Mesendoderm (in vitro differentiated cells): ENCODE measurements around the gene PEPD.
"Not testable (repeated sequence)": the region's sequence is repeated elsewhere in the genome, so short reads cannot be mapped to it uniquely, and the experiment has no call there.

Experiments used
- DNase-seq: peaks from one replicate; pipeline ENCODE4 v3.0.0; 2013
- H2AK5ac ChIP-seq: 2 replicates; pipeline ENCODE4 v1.6.1; 2013; ENCODE audit warnings: low read length, inconsistent platforms
- H2BK120ac ChIP-seq: 2 replicates; pipeline ENCODE4 v1.6.1; 2013; ENCODE audit warnings: low read depth, mild to moderate bottlenecking, low read length, moderate library complexity, mixed read lengths
- H2BK15ac ChIP-seq: replicated peaks from 2 replicates; pipeline ENCODE4 v1.6.1; 2013; ENCODE audit warnings: low read depth, mild to moderate bottlenecking, moderate library complexity
- H2BK5ac ChIP-seq: 2 replicates; pipeline ENCODE4 v1.6.1; 2013; ENCODE audit warnings: low read length, inconsistent platforms
- H3K18ac ChIP-seq: 2 replicates; pipeline ENCODE4 v1.6.1; 2013; ENCODE audit warnings: mild to moderate bottlenecking, low read length, mixed read lengths
- H3K23ac ChIP-seq: one replicate; pipeline ENCODE4 v1.6.1; 2013; ENCODE audit warnings: low read length
- H3K27ac ChIP-seq: 2 replicates; pipeline ENCODE4 v1.5.1; 2013; ENCODE audit warnings: low read depth, mild to moderate bottlenecking, inconsistent platforms, low read length, moderate library complexity
- H3K27me3 ChIP-seq: 2 replicates; pipeline ENCODE4 v1.6.1; 2013; ENCODE audit warnings: low read length, control low read depth, mild to moderate bottlenecking, inconsistent platforms; ENCODE audit not compliant: insufficient read depth, poor library complexity
- H3K36me3 ChIP-seq: 2 replicates; pipeline ENCODE4 v1.6.1; 2013; ENCODE audit warnings: low read length, inconsistent platforms; ENCODE audit not compliant: control insufficient read depth, insufficient read depth
- H3K4ac ChIP-seq: one replicate; pipeline ENCODE4 v1.6.1; 2013; ENCODE audit warnings: low read depth, mild to moderate bottlenecking, low read length, moderate library complexity
- H3K4me1 ChIP-seq: 2 replicates; pipeline ENCODE4 v1.6.1; 2013; ENCODE audit warnings: low read depth, low read length, inconsistent platforms; ENCODE audit not compliant: control insufficient read depth
- H3K4me2 ChIP-seq: 2 replicates; pipeline ENCODE4 v1.6.1; 2013; ENCODE audit warnings: low read length
- H3K4me3 ChIP-seq: 2 replicates; pipeline ENCODE4 v1.5.1; 2013; ENCODE audit warnings: mild to moderate bottlenecking, low read length
- H3K56ac ChIP-seq: one replicate; pipeline ENCODE4 v1.6.1; 2013; ENCODE audit warnings: low read length
- H3K79me1 ChIP-seq: 2 replicates; pipeline ENCODE4 v1.6.1; 2013; ENCODE audit warnings: low read length, inconsistent platforms
- H3K79me2 ChIP-seq: 2 replicates; pipeline ENCODE4 v1.6.1; 2013; ENCODE audit warnings: mild to moderate bottlenecking, low read length; ENCODE audit not compliant: control insufficient read depth, insufficient read depth
- H3K9ac ChIP-seq: 2 replicates; pipeline ENCODE4 v1.6.1; 2013; ENCODE audit warnings: low read length, inconsistent platforms
- H4K5ac ChIP-seq: one replicate; pipeline ENCODE4 v1.6.1; 2013; ENCODE audit warnings: low read length
- H4K8ac ChIP-seq: one replicate; pipeline ENCODE4 v1.6.1; 2013; ENCODE audit warnings: low read depth, mild to moderate bottlenecking, control low read depth, low read length, moderate library complexity
- WGBS: extraction: QIAGEN DNeasy Blood & Tissue Kit; methylation state at CpG from one replicate; pipeline ENCODE4 v1.1.7; 2013; ENCODE audit warnings: low lambda C conversion rate, missing lambda C conversion rate; ENCODE audit not compliant: insufficient coverage; ENCODE audit errors: extremely low coverage; 5-methylcytosine and 5-hydroxymethylcytosine counted together

The PEPD gene

GRCh38 chr19:33484226-33484774 lies 37.3 kb downstream of the PEPD start:
- Histone ChIP-seq H3K36me3 (no peaks in the 10 kb centered on the region), H4K8ac (no peak overlapping the region), H2BK15ac (no peak overlapping the region), H3K79me1 (no peaks in the 10 kb centered on the region), H3K4me3 (no peak overlapping the region), H2BK120ac (no peak overlapping the region), H3K4me2 (no peak overlapping the region), H4K5ac (no peak overlapping the region), H3K18ac (no peak overlapping the region), H3K23ac (no peak overlapping the region), H3K4ac (no peak overlapping the region), H3K27ac (no peak overlapping the region), H3K56ac (no peak overlapping the region), H2AK5ac (no peak overlapping the region), H3K4me1 (no peaks in the 10 kb centered on the region), H3K79me2 (no peaks in the 10 kb centered on the region), H3K9ac (no peak overlapping the region), H3K27me3 (no peaks in the 10 kb centered on the region), H2BK5ac (no peak overlapping the region)
- WGBS: no CpG with 5 or more reads among the region's 8 CpGs
- DNase-seq: no peak

- H3K56ac ChIP-seq: no peak overlapping the region
- H3K4me3 ChIP-seq: no peak overlapping the region
- no peak overlapping the region for H2AK5ac ChIP-seq
- no peaks in the 10 kb centered on the region for H3K79me2 ChIP-seq
- H3K27me3 ChIP-seq: no peaks in the 10 kb centered on the region
- no peak overlapping the region for H3K18ac ChIP-seq
- H3K4ac ChIP-seq: no peak overlapping the region
- no peak overlapping the region for H2BK15ac ChIP-seq
- no peak overlapping the region for H3K4me2 ChIP-seq
- H2BK5ac ChIP-seq: no peak overlapping the region
- H3K4me1 ChIP-seq: no peaks in the 10 kb centered on the region
- WGBS: no CpG with 5 or more reads among the region's 3 CpGs
- no peak overlapping the region for H4K8ac ChIP-seq
- no peak overlapping the region for H3K9ac ChIP-seq
- DNase-seq: no peak
- no peaks in the 10 kb centered on the region for H3K36me3 ChIP-seq
- H3K23ac ChIP-seq: no peak overlapping the region
- no peak overlapping the region for H3K27ac ChIP-seq
- no peak overlapping the region for H2BK120ac ChIP-seq
- H3K79me1 ChIP-seq: no peaks in the 10 kb centered on the region
- no peak overlapping the region for H4K5ac ChIP-seq
Measured at GRCh38 chr19:33482476-33482875, 39.1 kb downstream of the PEPD start.

GRCh38 chr19:33481863-33482262 lies 39.7 kb downstream of the PEPD start:
- H3K79me2 ChIP-seq: no peaks in the 10 kb centered on the region
- no peak overlapping the region for H4K8ac ChIP-seq
- H2BK120ac ChIP-seq: no peak overlapping the region
- H4K5ac ChIP-seq: no peak overlapping the region
- H2BK5ac ChIP-seq: no peak overlapping the region
- no peak overlapping the region for H3K4ac ChIP-seq
- no CpG with 5 or more reads among the region's 4 CpGs for WGBS
- no peak overlapping the region for H3K4me3 ChIP-seq
- no peaks in the 10 kb centered on the region for H3K36me3 ChIP-seq
- H3K79me1 ChIP-seq: no peaks in the 10 kb centered on the region
- no peak overlapping the region for H3K18ac ChIP-seq
- H3K9ac ChIP-seq: no peak overlapping the region
- no peak overlapping the region for H2AK5ac ChIP-seq
- no peak overlapping the region for H2BK15ac ChIP-seq
- H3K27ac ChIP-seq: no peak overlapping the region
- H3K56ac ChIP-seq: no peak overlapping the region
- H3K23ac ChIP-seq: no peak overlapping the region
- no peak for DNase-seq
- H3K4me1 ChIP-seq: no peaks in the 10 kb centered on the region
- H3K27me3 ChIP-seq: no peaks in the 10 kb centered on the region
- no peak overlapping the region for H3K4me2 ChIP-seq

GRCh38 chr19:33479570-33479969 lies 42.0 kb downstream of the PEPD start:
- not testable (repeated sequence) for H3K4ac ChIP-seq, H2BK15ac ChIP-seq, H3K56ac ChIP-seq, H3K27me3 ChIP-seq, H3K4me1 ChIP-seq, H3K4me2 ChIP-seq, H3K4me3 ChIP-seq, H2BK120ac ChIP-seq, H2BK5ac ChIP-seq, DNase-seq, H3K18ac ChIP-seq, H4K8ac ChIP-seq, H3K79me1 ChIP-seq, H3K9ac ChIP-seq, H3K79me2 ChIP-seq, H3K27ac ChIP-seq, H3K36me3 ChIP-seq, H3K23ac ChIP-seq, H4K5ac ChIP-seq, H2AK5ac ChIP-seq
- no CpG with 5 or more reads among the region's 3 CpGs for WGBS

- Histone ChIP-seq H3K36me3 (no peaks in the 10 kb centered on the region), H4K5ac (no peak overlapping the region), H2BK120ac (no peak overlapping the region), H2AK5ac (no peak overlapping the region), H3K23ac (no peak overlapping the region), H3K27ac (no peak overlapping the region), H3K56ac (no peak overlapping the region), H4K8ac (no peak overlapping the region), H3K79me2 (no peaks in the 10 kb centered on the region), H3K4me1 (no peaks in the 10 kb centered on the region), H2BK5ac (no peak overlapping the region), H3K4ac (no peak overlapping the region), H3K4me2 (no peak overlapping the region), H2BK15ac (no peak overlapping the region), H3K18ac (no peak overlapping the region), H3K27me3 (no peaks in the 10 kb centered on the region), H3K4me3 (no peak overlapping the region), H3K79me1 (no peaks in the 10 kb centered on the region), H3K9ac (no peak overlapping the region)
- no CpG with 5 or more reads among the region's 10 CpGs for WGBS
- no peak for DNase-seq
Measured at GRCh38 chr19:33477781-33478180, 43.8 kb downstream of the PEPD start.

GRCh38 chr19:33476151-33476707 lies 45.4 kb downstream of the PEPD start:
- WGBS: no CpG with 5 or more reads among the region's 11 CpGs
- H2BK120ac ChIP-seq: no peak overlapping the region
- H2BK5ac ChIP-seq: no peak overlapping the region
- H2BK15ac ChIP-seq: no peak overlapping the region
- no peak overlapping the region for H3K27ac ChIP-seq
- no peak overlapping the region for H4K8ac ChIP-seq
- H3K4me1 ChIP-seq: no peaks in the 10 kb centered on the region
- no peak overlapping the region for H3K56ac ChIP-seq
- no peak overlapping the region for H3K9ac ChIP-seq
- no peaks in the 10 kb centered on the region for H3K79me1 ChIP-seq
- no peak overlapping the region for H3K4me2 ChIP-seq
- no peak overlapping the region for H3K4ac ChIP-seq
- H3K79me2 ChIP-seq: no peaks in the 10 kb centered on the region
- no peak overlapping the region for H4K5ac ChIP-seq
- no peak overlapping the region for H3K4me3 ChIP-seq
- H3K23ac ChIP-seq: no peak overlapping the region
- H2AK5ac ChIP-seq: no peak overlapping the region
- H3K36me3 ChIP-seq: no peaks in the 10 kb centered on the region
- H3K27me3 ChIP-seq: no peaks in the 10 kb centered on the region
- no peak overlapping the region for H3K18ac ChIP-seq
- DNase-seq: no peak
